GM12801 (cell line): ENCODE data around the gene PDGFRB.

Experiments used
- TF ChIP-seq, protein P1 (sequence below): IDR thresholded peaks from one replicate; pipeline ENCODE4 v1.5.1; 2011; ENCODE audit warnings: control low read depth; ENCODE audit not compliant: insufficient read length; ENCODE audit errors: extremely low read depth

The PDGFRB gene

DNA sequence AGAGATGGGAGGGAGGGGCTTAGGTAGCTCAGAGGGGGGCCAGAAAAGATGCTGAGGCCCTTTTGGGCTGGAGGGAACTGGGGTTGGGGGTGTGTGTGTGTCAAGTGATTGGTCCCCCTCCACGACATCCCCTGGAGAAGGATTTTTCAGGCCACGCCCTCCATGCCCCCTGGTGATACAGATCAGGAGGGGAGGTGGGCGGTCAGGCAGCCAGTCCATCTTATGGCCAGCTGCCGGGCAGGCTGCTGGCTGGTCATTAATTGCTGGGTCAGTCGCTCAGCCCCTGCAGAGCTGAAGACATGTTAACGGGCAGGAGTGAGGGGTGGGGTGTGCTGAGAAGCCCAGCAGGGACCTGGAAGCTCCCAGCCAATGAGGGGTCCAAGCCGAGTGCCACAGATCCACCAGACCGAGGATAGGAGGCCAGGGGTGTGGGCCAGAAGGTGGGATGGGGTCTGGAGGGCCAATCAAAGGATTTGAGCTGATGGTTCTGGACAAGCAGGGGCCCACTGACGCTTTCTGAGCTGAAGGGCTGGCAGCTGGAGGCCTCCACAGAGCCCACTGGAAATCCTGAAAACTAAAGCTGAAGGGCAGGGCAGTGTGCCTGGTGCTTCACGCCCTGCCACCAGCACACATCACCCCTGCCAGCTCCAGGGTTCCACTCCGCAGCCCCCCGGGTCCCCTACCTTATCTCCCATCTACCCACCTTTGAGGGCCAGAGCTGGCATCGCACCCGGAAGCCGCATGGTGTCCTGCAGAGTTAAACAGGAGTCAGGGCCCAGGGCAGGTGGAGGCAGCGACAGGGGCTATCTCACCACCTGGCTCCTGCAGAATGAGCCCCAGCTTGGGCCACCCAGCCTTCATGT, 19.1 kb downstream of the PDGFRB start:
- TF ChIP-seq, protein P1, sequence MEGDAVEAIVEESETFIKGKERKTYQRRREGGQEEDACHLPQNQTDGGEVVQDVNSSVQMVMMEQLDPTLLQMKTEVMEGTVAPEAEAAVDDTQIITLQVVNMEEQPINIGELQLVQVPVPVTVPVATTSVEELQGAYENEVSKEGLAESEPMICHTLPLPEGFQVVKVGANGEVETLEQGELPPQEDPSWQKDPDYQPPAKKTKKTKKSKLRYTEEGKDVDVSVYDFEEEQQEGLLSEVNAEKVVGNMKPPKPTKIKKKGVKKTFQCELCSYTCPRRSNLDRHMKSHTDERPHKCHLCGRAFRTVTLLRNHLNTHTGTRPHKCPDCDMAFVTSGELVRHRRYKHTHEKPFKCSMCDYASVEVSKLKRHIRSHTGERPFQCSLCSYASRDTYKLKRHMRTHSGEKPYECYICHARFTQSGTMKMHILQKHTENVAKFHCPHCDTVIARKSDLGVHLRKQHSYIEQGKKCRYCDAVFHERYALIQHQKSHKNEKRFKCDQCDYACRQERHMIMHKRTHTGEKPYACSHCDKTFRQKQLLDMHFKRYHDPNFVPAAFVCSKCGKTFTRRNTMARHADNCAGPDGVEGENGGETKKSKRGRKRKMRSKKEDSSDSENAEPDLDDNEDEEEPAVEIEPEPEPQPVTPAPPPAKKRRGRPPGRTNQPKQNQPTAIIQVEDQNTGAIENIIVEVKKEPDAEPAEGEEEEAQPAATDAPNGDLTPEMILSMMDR, result no peak

DNA sequence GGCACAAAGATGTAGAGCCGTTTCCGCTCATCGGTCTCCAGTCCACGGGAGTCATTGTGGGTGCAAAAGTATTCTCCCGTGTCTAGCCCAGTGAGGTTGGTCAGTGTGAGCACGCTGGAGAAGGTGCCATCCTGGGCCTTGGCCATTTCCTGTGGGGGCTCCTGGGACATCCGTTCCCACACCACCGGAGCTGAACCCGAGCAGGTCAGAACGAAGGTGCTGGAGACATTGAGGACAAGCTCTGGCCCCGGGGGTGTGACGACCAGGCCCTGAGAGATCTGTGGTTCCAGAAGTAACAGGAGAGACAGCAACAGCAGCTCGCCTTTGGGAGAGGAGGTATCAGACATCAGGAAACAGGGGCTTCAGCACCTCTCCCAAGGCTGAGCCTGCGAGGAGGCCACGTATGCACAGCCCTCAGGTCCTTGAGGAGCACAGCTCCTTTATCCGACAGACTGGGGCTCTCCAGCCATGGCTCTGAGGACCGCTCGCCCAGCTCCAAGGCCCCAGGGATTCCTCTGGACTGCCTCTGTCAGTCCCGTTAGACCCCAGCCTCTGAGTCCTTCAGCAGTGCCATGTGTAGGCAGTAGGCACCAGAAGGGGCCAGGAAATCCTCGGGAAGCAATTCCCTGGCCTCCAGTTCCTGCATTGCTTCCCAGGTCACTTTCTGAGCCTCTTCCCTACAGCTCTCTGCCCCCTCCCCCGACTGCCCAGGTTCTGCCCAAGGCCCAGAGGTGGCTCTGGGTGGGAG, 19.9 kb downstream of the PDGFRB start:
- TF ChIP-seq, protein P1, result no peak

GRCh38 chr5:150134198-150134588, 21.5 kb downstream of the PDGFRB start:
- TF ChIP-seq, protein P1, result no peak

- TF ChIP-seq, protein P1, result no peak
These were observed 22.0 kb downstream of the PDGFRB start for GRCh38 chr5:150133581-150134197.

GRCh38 chr5:150132740-150133139, 22.9 kb downstream of the PDGFRB start:
- TF ChIP-seq, protein P1, result no peak

GRCh38 chr5:150131978-150132694, 23.5 kb downstream of the PDGFRB start:
- TF ChIP-seq, protein P1, result no peak

- TF ChIP-seq, protein P1, result no peak
These were observed 24.2 kb downstream of the PDGFRB start for GRCh38 chr5:150131461-150131860.
